Retinal pigment epithelial cell (primary cell): ENCODE measurements around the gene PLEKHA8.

ENCODE experiments used
- DNase-seq: peaks from one replicate; pipeline ENCODE4 v3.0.0-alpha.2; 2010; ENCODE audit warnings: low read depth
- H3K4me3 ChIP-seq: 2 replicates; pipeline ENCODE4 v1.5.1; 2011; ENCODE audit warnings: mild to moderate bottlenecking, low read length, control low read depth, moderate library complexity
- TF ChIP-seq, protein P1 (sequence below): conservative IDR thresholded peaks from 2 replicates; pipeline ENCODE4 v1.5.1; 2011; ENCODE audit warnings: low read depth, low read length, control low read depth, inconsistent platforms

The PLEKHA8 gene

DNA sequence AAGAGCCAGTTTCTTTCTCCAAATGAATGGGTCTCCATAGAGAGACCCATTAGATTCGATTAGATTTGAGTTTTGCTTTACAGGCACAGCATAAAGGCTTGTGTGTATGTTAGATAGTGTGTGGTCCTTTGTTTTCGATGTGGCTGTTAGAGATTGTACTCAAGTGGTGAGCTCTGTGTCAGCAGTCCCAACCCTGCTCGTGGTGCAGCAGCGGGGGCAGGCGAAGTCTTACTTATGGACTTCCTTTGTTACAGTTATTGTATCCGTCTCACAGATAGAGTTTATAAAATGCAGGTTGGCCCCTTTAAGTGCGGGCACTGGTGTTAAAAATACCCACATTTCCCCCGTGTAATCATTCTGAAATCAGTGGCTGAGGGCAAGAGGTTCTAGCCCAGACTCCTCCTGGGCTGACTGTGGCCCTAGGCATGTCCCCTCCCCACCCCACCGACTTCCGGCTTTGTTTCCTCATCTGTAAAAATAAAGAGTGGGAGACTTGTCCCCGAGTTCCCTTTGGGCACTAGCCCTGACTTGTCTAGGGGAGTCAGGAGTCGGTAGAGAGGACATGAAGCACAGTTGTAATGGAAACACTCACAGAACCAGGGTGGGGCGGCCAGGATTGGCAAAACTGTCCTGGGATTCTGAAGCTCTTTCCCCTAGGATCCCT lies 135.2 kb downstream of the PLEKHA8 start:
- H3K4me3 ChIP-seq: no peak overlapping the region
- no peak for DNase-seq
- TF ChIP-seq, protein P1, sequence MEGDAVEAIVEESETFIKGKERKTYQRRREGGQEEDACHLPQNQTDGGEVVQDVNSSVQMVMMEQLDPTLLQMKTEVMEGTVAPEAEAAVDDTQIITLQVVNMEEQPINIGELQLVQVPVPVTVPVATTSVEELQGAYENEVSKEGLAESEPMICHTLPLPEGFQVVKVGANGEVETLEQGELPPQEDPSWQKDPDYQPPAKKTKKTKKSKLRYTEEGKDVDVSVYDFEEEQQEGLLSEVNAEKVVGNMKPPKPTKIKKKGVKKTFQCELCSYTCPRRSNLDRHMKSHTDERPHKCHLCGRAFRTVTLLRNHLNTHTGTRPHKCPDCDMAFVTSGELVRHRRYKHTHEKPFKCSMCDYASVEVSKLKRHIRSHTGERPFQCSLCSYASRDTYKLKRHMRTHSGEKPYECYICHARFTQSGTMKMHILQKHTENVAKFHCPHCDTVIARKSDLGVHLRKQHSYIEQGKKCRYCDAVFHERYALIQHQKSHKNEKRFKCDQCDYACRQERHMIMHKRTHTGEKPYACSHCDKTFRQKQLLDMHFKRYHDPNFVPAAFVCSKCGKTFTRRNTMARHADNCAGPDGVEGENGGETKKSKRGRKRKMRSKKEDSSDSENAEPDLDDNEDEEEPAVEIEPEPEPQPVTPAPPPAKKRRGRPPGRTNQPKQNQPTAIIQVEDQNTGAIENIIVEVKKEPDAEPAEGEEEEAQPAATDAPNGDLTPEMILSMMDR: no peak

- TF ChIP-seq, protein P1: peak; percentile 59
- no peak overlapping the region for H3K4me3 ChIP-seq
- DNase-seq: no peak
Measured at GRCh38 chr7:30164567-30164966, 136.4 kb downstream of the PLEKHA8 start.

DNA sequence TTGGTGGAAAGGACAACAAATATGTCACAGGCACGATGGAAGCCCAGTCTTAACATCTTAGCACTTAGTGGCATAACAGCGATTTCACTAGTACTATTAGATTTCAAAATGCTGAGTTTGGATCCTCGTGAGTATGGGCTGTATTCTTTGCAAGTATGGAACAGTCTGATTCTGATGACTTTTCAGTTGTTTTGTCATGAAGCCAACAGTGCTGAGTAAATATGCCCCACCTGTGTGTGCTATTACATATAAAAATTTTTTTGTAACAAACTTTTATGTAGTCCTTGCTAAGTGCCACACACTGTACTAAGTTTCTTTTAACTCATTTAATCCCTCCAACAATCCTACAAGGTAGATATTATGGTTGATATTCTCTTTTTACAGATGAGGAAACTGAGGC lies 137.4 kb downstream of the PLEKHA8 start:
- TF ChIP-seq, protein P1: no peak
- H3K4me3 ChIP-seq: no peak overlapping the region
- no peak for DNase-seq

DNA sequence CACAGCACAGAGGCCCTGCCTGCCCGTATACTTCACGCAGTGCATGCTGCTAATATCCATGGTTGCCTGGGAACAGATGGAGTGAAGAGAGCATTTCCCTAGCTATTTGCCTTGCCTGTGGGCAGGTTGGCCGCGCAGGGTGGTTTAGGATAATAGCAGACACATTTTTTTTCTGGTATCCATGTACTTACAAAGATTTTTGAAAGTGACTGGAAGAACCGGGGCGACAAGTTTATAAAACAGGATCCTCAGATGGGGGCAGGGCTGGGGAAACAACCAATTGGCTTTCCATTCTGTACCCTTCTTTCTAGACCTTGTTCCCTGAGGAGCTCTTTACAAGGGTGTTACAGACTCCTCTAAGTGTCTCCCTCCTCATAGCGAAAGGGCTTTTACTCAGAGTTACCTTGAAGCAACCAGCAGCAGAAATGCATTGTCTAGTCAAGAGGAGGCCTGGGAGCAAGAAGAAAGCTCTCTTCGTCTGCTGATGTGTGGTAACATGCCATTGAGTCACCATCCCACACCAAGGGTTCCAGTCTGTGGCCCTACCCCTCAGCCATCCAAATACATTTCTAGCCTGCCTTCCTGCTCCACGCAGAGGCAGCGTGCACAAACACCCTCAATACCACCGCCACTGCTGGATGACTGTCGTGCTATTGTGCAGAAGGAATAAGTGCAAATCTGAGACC lies 138.1 kb downstream of the PLEKHA8 start:
- no peak for DNase-seq
- TF ChIP-seq, protein P1: no peak
- no peak overlapping the region for H3K4me3 ChIP-seq

- TF ChIP-seq, protein P1: no peak
- no peak for DNase-seq
- no peak overlapping the region for H3K4me3 ChIP-seq
Measured at GRCh38 chr7:30166841-30167235, 138.6 kb downstream of the PLEKHA8 start.

DNA sequence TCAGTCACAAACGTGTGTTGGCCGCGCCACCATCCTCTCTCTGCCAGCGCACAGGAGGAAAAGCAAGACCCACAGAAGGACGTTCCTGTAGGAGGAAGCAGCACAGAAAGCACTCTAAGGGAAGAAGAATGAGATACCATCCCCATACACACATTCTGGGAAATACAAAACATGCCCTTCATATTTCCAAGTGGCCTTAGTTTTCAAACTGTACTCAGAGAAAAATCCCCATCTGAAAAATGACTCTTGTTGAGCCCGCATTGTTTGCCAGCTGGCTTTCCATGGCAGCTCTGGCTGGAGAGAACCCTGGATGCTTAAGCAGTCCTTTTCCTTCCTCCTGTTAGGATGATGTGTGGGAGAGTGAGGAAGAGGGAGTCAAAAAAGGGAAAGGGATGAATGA lies 139.7 kb downstream of the PLEKHA8 start:
- DNase-seq: no peak
- TF ChIP-seq, protein P1: no peak
- no peak overlapping the region for H3K4me3 ChIP-seq

- no peak overlapping the region for H3K4me3 ChIP-seq
- DNase-seq: no peak
- TF ChIP-seq, protein P1: no peak
Measured at GRCh38 chr7:30168835-30169573, 140.8 kb downstream of the PLEKHA8 start.
